Activated T-cell treated with anti-CD3 and anti-CD28 coated beads, Interleukin-2, amount 50 U/mL, for 4 hours (primary cell): ENCODE measurements around the gene AKR1B15. TPM values are rescaled to one million over a fixed set of nuclear protein-coding genes. Genes with fewer than 3 reads are reported as not detected.

Source experiments
- ATAC-seq, 2 donors: fragments of 200-7000 bp; cut with Tn5 transposase; one replicate each; pipeline ENCODE4 v1.10.0; 2021
- DNase-seq: peaks from one replicate; pipeline ENCODE4 v3.0.0-alpha.2; 2020
- H3K27me3 Mint-ChIP-seq: one replicate; pipeline ENCODE4 v1.8.0; 2021; ENCODE audit warnings: low read depth, mixed read lengths
- H3K36me3 Mint-ChIP-seq: one replicate; pipeline ENCODE4 v1.8.0; 2022; ENCODE audit warnings: mixed read lengths; ENCODE audit not compliant: insufficient read depth
- H3K4me1 Mint-ChIP-seq: one replicate; pipeline ENCODE4 v1.8.0; 2021; ENCODE audit warnings: low read depth, mixed read lengths
- H3K4me3 Mint-ChIP-seq: one replicate; pipeline ENCODE4 v1.8.0; 2021; ENCODE audit warnings: mild to moderate bottlenecking, moderate library complexity, mixed read lengths
- H3K9me3 Mint-ChIP-seq: one replicate; pipeline ENCODE4 v1.8.0; 2021; ENCODE audit warnings: mixed read lengths
- total RNA-seq, 3 donors: library from RNA; stranded (reverse); gene quantifications; one replicate each; pipeline ENCODE4 v1.2.1, GENCODE V29; 2021

AKR1B15 gene
- total RNA-seq, 3 donors from 2014 or later = not detected

DNA sequence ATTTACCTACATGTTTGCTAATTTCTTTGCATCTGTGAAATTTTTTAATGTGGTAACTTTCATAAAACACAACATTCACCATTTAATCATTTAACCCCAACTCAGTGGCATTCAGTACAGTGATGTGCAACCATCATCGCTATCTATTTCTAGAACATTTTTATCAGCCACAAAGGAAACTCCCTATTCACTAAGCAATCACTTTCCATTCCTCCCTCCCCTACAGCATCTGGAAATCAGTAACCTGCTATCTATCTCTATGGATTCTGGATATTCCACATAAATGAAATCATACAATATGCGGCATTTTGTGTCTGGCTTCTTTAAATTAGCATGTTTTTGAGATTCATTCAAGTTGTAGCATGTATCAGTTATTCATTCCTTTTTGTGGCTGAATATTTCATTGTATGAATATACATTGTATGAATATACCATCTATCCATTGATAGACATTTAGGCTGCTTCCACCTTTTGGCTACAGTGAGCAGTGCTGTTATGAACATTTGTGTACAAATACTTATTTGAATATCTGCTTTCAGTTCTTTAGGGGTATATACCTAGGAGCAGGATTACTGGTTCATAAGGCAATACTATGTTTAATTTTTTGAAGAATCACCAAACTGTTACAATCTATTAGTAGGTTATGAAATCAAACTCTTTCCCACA, 78.3 kb downstream of the AKR1B15 start:
- DNase-seq (no peak), ATAC-seq (no peak)
- Mint-ChIP-seq H3K4me1 (no peaks in the 10 kb centered on the region), H3K4me3 (no peak overlapping the region), H3K36me3 (no peaks in the 10 kb centered on the region), H3K27me3 (peaks cover 45% of the 10 kb centered on the region), H3K9me3 (no peaks in the 10 kb centered on the region)

DNA sequence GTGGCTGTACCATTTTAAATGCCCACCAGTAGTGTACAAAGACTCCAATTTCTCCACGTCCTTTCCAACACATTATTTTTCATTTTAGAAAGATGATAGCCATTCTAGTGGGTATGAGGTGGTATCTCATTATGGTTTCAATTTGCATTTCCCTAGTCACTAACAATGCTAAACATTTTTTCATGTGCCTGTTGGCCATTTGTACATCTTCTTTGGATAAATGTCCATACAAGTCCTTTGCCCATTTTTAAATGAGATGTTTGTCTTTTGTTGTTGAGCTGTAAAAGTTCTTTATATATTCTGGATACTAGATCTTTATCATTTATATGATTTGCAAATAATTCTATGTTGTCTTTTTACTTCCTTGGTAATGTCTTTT, 78.9 kb downstream of the AKR1B15 start:
- Mint-ChIP-seq H3K4me1 (no peaks in the 10 kb centered on the region), H3K4me3 (no peak overlapping the region), H3K27me3 (peaks cover 41% of the 10 kb centered on the region), H3K9me3 (no peaks in the 10 kb centered on the region), H3K36me3 (no peaks in the 10 kb centered on the region)
- no peak for DNase-seq
- ATAC-seq = no peak

DNA sequence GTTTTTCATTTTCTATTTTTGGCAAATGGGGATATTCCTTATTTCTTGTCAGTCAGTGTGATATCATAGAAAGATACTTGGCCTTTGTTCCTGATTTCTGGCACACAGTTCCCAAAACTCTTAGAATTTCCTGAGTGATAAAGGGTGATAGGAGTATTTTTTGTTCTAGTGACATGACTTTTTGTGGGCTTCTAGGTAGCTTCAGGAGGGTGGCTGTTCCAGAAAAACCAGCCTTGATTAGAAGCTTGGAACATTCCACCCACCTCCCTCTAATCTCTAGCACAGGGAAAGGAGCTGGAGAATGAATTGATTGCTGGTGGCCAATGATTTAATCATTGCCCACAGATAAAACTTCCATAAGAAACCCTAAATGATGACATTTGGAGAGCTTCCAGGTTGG, 80.5 kb downstream of the AKR1B15 start:
- H3K27me3 Mint-ChIP-seq = peaks cover 36% of the 10 kb centered on the region
- ATAC-seq (no peak), DNase-seq (no peak)
- H3K4me1 Mint-ChIP-seq = no peaks in the 10 kb centered on the region
- no peaks in the 10 kb centered on the region for H3K36me3 Mint-ChIP-seq
- H3K4me3 Mint-ChIP-seq = no peak overlapping the region
- no peaks in the 10 kb centered on the region for H3K9me3 Mint-ChIP-seq

Other genes starting within 250 kb of the AKR1B15 start
- 10 to 100 TPM; 21.7 to 24.9 (median 22.7) TPM for gene SLC35B4, start 232.2 kb upstream of the AKR1B15 start, total RNA-seq
- 10 to 100 TPM; 91.2 to 98.1 (median 96.7) TPM for gene AKR1B1, start 90.0 kb upstream of the AKR1B15 start, total RNA-seq
- gene AKR1B10, start 21.5 kb upstream of the AKR1B15 start, total RNA-seq = under 1 TPM in 1 of 3 donors, not detected in 2; 0.16 TPM
- gene BPGM, start 97.7 kb downstream of the AKR1B15 start, total RNA-seq = 10 to 100 TPM; 12.5 to 14.7 (median 13.4) TPM
- gene CALD1, start 230.5 kb downstream of the AKR1B15 start, total RNA-seq = 1 to 10 TPM; 1.4 to 2.7 (median 1.6) TPM